Heart left ventricle (tissue), 16 donors: Measurements from ENCODE around the gene SLC10A6. TPM values are rescaled to one million over a fixed set of nuclear protein-coding genes. Genes with fewer than 3 reads are reported as not detected.

ENCODE experiments used
- ATAC-seq, 4 donors: fragments of 200-7000 bp; cut with Tn5 transposase; one replicate each; pipeline ENCODE4 v1.9.1; 2020 to 2022; ENCODE audit warnings: moderate library complexity in 4 of 4, mild to moderate bottlenecking in 3 of 4, moderate number of reproducible peaks in 1 of 4
- DNase-seq, 5 donors: peaks; one replicate each; pipeline ENCODE4 v3.0.0-alpha.2; 2020
- H3K27ac ChIP-seq, 12 donors: fragments of 200-600 bp; sonication (generic) in 4 of 12; one replicate each; pipeline versions ENCODE4 v1.5.0 to v1.8.0; 2016 to 2022; ENCODE audit warnings: mild to moderate bottlenecking in 2 of 12
- H3K27me3 ChIP-seq, 9 donors: fragments of 200-600 bp; sonication (generic) in 2 of 9; one replicate each; pipeline versions ENCODE4 v1.5.1 to v1.8.0; 2016 to 2022; ENCODE audit warnings: mild to moderate bottlenecking in 3 of 9
- H3K36me3 ChIP-seq, 9 donors: fragments of 200-600 bp; sonication (generic) in 2 of 9; one replicate each; pipeline versions ENCODE4 v1.5.0 to v1.8.0; 2018 to 2022; ENCODE audit warnings: mild to moderate bottlenecking in 2 of 9
- H3K4me1 ChIP-seq, 12 donors: fragments of 200-600 bp; sonication (generic) in 4 of 12; one replicate each; pipeline versions ENCODE4 v1.5.0 to v1.8.0; 2016 to 2022; ENCODE audit warnings: mild to moderate bottlenecking in 3 of 12
- H3K4me3 ChIP-seq, 12 donors: fragments of 200-600 bp; sonication (generic) in 4 of 12; one replicate each; pipeline versions ENCODE4 v1.5.0 to v1.8.0; 2017 to 2022; ENCODE audit warnings: mild to moderate bottlenecking in 9 of 12, moderate library complexity in 4 of 12
- H3K9me3 ChIP-seq, 12 donors: fragments of 200-600 bp; sonication (generic) in 4 of 12; one replicate each; pipeline versions ENCODE4 v1.5.0 to v1.8.0; 2016 to 2022; ENCODE audit warnings: mild to moderate bottlenecking in 1 of 12
- POLR2A ChIP-seq, 2 donors: fragments of 450-650 bp; IDR thresholded peaks; one replicate each; pipeline ENCODE4 v1.6.1; 2017; ENCODE audit warnings: antibody characterized with exemption in 2 of 2, mild to moderate bottlenecking in 2 of 2, moderate library complexity in 2 of 2
- WGBS, 4 donors: extraction: QIAGEN DNeasy Blood & Tissue Kit in 2 of 4; methylation state at CpG; one replicate each; pipeline versions ENCODE4 v1.1.5 to v1.1.7; 2013 to 2018; 5-methylcytosine and 5-hydroxymethylcytosine counted together
- intact Hi-C, 10 donors: fragments of 100-400 bp; cut with DNase I; formaldehyde crosslinking; loops; one replicate each; pipeline versions ENCODE4 v1.11.1 to v1.14.2; 2022
- polyA plus RNA-seq, 2 donors: library from polyadenylated mRNA; stranded (reverse); fragments of 200-250 nt; gene quantifications; one replicate each; pipeline ENCODE4 v1.2.3, GENCODE V29; 2013
- total RNA-seq, 9 donors: library from RNA; depleted of rRNA in 2 of 9; stranded (reverse); fragments of >200 nt in 2 of 9; fragmentation: NEBNext Ultra II Directional in 3 of 9; extraction: Animal tissue kit (Norgen Biotek cat#: 25700) in 3 of 9; gene quantifications; one replicate each; pipeline versions ENCODE4 v1.1.0 to v1.2.4, GENCODE V29; 2016 to 2023
- TF ChIP-seq, protein P1 (sequence below), 12 donors: fragments of 200-600 bp; sonication (generic) in 4 of 12; IDR thresholded peaks; one replicate each; pipeline versions ENCODE4 v1.5.0 to v1.8.0; 2018 to 2022; ENCODE audit warnings: antibody characterized with exemption in 12 of 12, mild to moderate bottlenecking in 5 of 12
- donor health status: ischemic (EF 13 %, LVEDD 7.1; RV severe dilation, severe dysfunction).
- donor health status: healthy with polysubstance abuse.
- donor health status: DM: no; HTN: yes; CAD: no.
- donor health status: DM: no; HTN: no; CAD: no.
- donor health status: ischemic (EF 25% LVEDD 6.9; RV normal size, moderate dysfunction).
- donor health status: ischemic (EF 25% LVEDD 5.7; RV mildly dilated, moderate dysfunction).
- donor health status: healthy.
- donor health status: DM: yes; HTN: yes; CAD: no.
- donor health status: ischemic (EF 35%, LVEDD 5.7; RV mildly dilated, moderate dysfunction).
- donor health status: nonischemic (EF 11% LVEDD 7.7; RV severe dilation, severe dysfunction).
- donor health status: DM: yes; HTN: yes; CAD: no.
- donor health status: PGD.
- donor health status: ischemic (EF 29% LVEDD 5.4; RV normal size, mild dysfunction).
- donor health status: nonischemic (EF 23%, LVEDD 6.1; RV moderate dilation, normal function).

The SLC10A6 gene
- total and polyA plus RNA-seq, 11 donors: 0.30 to 2.0 (median 0.53) TPM; not detected in 1

DNA sequence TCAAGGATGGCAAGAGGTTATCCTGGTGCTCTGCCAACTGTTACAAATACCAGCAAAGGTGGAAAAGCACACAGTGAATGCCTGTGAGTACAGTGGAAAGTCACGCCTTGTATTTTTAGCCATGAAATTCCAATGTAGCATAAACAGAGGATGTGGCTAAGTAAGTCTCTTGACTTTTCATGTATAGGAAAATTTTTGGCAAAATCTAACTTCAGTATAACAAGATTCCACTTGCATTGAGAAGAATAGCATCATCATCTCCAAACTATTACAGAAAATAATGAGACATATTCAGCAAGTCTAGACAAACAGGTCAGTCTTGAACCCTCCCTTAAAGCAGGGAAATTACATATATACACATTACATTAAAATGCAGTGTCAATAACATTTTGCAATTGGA lies 7.9 kb downstream of the SLC10A6 start:
- TF ChIP-seq, protein P1, sequence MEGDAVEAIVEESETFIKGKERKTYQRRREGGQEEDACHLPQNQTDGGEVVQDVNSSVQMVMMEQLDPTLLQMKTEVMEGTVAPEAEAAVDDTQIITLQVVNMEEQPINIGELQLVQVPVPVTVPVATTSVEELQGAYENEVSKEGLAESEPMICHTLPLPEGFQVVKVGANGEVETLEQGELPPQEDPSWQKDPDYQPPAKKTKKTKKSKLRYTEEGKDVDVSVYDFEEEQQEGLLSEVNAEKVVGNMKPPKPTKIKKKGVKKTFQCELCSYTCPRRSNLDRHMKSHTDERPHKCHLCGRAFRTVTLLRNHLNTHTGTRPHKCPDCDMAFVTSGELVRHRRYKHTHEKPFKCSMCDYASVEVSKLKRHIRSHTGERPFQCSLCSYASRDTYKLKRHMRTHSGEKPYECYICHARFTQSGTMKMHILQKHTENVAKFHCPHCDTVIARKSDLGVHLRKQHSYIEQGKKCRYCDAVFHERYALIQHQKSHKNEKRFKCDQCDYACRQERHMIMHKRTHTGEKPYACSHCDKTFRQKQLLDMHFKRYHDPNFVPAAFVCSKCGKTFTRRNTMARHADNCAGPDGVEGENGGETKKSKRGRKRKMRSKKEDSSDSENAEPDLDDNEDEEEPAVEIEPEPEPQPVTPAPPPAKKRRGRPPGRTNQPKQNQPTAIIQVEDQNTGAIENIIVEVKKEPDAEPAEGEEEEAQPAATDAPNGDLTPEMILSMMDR (IDR thresholded peaks at IDR 0.05): no peak
- TF ChIP-seq POLR2A (IDR thresholded peaks at IDR 0.05): no peak
- ATAC-seq (no peak), DNase-seq (no peak)
- Histone ChIP-seq H3K27me3 (no peaks in the 10 kb centered on the region), H3K27ac (no peak overlapping the region), H3K9me3 (no peaks in the 10 kb centered on the region), H3K36me3 (no peaks in the 10 kb centered on the region), H3K4me3 (no peak overlapping the region), H3K4me1 (no peaks in the 10 kb centered on the region)
- WGBS, 4 donors: 89 to 100% (median 94%) methylated on average over 1 of the region's 1 CpG
- intact Hi-C loops: no loop called here

DNA sequence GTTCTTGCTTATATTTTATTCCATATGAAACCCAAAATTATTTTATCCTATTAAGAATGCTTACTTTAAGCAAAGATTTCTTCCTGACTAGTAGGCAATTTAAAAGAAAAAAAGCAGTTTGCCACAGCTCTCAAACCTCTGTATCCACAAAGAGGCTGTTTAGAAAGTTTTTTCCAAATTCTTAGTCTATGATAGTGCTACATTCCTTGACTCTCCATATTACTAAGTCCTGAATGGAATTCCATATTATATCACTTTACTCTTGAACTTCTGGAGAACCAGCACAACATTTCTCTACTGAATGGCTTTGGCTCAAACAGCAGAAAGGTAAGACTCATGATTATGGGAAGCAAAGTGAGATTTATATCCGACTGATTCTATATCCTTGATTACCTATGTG lies 8.3 kb downstream of the SLC10A6 start:
- Histone ChIP-seq H3K4me1 (no peaks in the 10 kb centered on the region), H3K27me3 (no peaks in the 10 kb centered on the region), H3K27ac (no peak overlapping the region), H3K4me3 (no peak overlapping the region), H3K9me3 (no peaks in the 10 kb centered on the region), H3K36me3 (no peaks in the 10 kb centered on the region)
- WGBS, 4 donors: 88 to 97% (median 92%) methylated on average over 1 of the region's 1 CpG
- no peak for DNase-seq
- no peak for ATAC-seq
- intact Hi-C loops: no loop called here
- no peak for TF ChIP-seq POLR2A (IDR thresholded peaks at IDR 0.05)
- TF ChIP-seq, protein P1 (IDR thresholded peaks at IDR 0.05): no peak

DNA sequence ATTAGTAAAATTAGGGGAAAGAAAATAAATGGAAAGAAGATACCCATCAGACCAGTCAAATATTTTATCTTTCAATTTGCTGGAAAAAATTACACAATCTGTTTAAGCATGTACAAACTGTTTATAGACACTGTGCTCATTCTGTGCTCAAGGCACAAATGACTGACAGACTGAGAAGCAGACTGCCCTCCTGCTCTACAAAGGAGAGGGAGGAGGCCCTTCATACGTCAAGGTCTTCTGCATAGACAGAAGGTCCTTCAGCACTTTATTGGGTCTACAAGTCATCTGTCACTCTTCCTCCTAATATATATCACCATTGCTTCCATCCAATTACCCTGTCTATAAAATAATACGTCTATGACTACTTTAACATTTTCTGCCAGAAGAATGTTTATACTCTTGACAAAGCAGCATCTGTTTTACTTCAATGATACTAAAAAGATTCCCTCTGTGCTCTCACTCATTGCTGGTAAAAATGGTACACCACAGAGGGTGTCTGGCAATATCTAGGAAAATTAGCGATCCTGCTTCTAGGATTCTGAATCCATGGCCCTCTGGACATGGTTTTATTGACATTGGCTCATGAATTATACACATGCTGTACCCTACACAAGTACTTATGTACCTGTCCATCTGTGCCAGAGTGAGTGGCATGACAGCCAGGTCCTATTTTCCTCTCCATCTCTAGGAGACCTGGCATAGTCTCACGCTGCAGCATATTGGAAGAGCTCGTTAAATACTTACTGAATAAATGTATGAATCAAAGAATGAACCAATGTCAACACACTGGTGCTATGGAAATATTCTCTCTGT lies 11.3 kb downstream of the SLC10A6 start:
- no peaks in the 10 kb centered on the region for H3K4me1 ChIP-seq
- ATAC-seq: no peak
- no peaks in the 10 kb centered on the region for H3K27me3 ChIP-seq
- intact Hi-C loops: no loop called here
- H3K27ac ChIP-seq: no peak overlapping the region
- no peaks in the 10 kb centered on the region for H3K36me3 ChIP-seq
- DNase-seq: no peak
- TF ChIP-seq, protein P1 (IDR thresholded peaks at IDR 0.05): no peak
- TF ChIP-seq POLR2A (IDR thresholded peaks at IDR 0.05): no peak
- H3K9me3 ChIP-seq: no peaks in the 10 kb centered on the region
- 83 to 93% (median 88%) methylated on average over 5 of the region's 5 CpGs for WGBS, 4 donors
- no peak overlapping the region for H3K4me3 ChIP-seq

DNA sequence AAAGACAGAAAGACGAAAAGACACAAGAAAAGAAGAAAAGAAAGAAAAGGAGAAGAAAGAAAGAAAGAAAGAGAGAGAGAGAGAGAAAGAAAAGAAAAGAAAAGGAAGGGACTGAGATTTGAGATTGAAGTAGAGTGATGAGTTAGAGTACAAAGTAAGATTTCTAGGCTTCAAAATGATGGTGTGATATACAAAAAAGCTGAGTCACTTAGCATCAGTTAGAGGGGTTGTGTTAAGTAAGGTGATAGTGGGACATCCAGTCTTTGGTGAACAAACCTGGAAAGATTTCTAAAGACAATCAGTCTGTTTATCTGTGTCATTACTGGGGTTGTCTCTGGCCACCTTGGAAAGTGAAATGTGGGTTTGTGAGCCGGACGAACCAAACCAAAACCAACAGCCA lies 13.5 kb downstream of the SLC10A6 start:
- Histone ChIP-seq H3K4me1 (no peaks in the 10 kb centered on the region), H3K9me3 (no peaks in the 10 kb centered on the region), H3K36me3 (peaks cover 0 to 3% (median 0%) of the 10 kb centered on the region in 9 donors), H3K27me3 (no peaks in the 10 kb centered on the region), H3K4me3 (no peak overlapping the region), H3K27ac (no peak overlapping the region)
- TF ChIP-seq, protein P1 (IDR thresholded peaks at IDR 0.05): no peak
- no peak for TF ChIP-seq POLR2A (IDR thresholded peaks at IDR 0.05)
- ATAC-seq: no peak
- no peak for DNase-seq
- 86 to 94% (median 90%) methylated on average over 3 of the region's 3 CpGs for WGBS, 4 donors
- intact Hi-C loops: no loop called here
